Glomerular visceral epithelial cell (primary cell): ENCODE measurements around the gene TMEM39B.
"Not testable (repeated sequence)": the region's sequence is repeated elsewhere in the genome, so short reads cannot be mapped to it uniquely, and the experiment has no call there.

Source experiments
- DNase-seq: peaks from one replicate; pipeline ENCODE4 v3.0.0-alpha.2; 2016; ENCODE audit errors: extremely low spot score

Gene TMEM39B

DNA sequence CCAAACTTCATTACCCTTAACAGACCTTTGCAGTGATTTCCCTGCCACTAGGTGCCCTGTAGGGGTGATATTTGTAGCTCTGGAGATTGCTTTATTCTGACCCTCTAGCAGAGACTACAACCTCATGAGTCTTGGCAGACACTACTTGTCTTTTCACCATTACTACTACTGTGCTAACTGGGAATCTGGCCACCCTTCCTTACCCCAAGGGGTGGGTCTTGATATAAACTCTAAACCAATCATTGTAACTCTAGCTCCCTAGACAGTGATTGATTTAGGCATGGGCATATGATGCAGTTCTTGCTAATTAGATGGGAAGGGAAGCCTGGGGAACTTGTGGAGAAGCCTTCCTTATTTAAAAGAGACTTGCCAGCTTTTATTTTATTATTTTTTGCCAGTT is 39.0 kb downstream of the TMEM39B start:
- DNase-seq: no peak

DNA sequence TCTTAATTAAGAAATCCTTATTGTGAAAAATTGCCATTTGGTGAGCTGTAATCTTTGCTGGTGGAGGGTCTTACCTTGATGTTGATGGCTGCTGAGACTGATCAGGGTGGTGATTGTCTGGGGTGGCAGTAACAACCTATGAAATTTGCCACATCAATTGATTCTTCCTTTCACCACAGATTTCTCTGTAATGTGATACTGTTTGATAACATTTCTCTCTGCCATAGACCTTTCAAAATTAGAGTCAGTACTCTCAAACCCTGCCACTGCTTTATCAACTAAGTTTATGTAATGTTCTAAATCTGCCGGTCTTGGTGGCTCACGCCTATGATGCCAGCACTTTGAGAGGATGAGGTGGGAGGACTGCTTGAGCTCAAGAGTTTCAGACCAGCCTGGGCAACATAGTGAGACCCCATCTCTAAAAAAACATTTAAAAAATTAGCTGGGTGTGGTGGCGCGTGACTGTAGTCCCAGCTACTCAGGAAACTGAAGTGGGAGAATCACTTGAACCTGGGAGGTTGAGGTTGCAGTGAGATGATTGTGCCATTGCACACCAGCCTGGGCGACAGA is 40.2 kb downstream of the TMEM39B start:
- no peak for DNase-seq

- DNase-seq: not testable (repeated sequence)
These were observed 40.7 kb downstream of the TMEM39B start for GRCh38 chr1:32113436-32113835.

DNA sequence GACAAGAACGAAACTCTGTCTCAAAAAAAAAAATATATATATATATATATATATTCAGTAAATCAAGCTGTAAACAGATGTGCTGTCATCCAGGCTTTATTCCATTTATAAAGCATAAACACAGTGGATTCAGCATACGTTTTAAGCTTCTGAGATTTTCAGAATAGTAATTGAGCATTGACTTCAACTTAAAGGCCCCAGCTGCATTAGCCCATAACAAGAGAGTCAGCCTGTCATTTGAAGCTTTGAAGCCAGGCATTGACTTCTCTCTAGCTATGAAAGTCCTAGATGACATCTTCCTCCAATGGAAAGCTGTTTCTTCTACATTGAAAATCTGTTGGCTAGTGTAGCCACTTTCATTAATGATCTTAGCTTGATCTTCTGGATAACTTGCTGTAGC is 41.7 kb downstream of the TMEM39B start:
- DNase-seq: no peak

DNA sequence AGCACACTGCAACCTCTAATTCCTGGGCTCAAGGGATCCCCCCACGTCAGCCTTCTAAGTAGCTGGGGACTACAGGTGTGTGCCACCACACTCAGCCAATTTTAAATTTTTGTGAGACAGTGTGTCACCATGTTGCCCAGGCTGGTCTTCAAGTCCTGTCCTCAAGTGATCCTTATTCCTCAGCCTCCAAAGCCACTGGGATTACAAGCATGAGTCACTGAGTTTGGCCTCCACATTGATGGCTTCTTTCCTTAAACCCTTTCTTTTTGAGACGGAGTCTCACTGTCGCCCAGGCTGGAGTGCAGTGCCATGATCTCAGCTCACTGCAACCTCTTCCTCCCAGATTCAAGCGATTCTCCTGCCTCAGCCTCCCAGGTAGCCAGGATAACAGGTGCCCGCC is 42.8 kb downstream of the TMEM39B start:
- DNase-seq: no peak

DNA sequence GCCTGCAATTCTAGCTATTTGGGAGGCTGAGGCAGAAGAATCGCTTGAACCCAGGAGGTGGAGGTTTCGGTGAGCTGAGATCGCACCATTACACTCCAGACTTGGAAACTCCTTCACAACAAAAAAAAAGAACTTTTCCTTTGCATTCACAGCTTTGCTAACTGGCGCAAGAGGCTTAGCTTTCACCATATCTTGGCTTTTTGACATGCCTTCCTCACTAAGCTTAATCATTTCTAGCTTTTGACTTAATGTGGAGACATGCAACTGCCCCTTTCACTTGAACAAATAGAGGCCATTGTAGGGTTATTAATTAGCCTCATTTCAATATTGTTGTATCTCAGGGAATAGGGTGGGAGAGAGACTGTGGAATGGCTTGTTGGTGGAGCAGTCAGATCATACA is 43.8 kb downstream of the TMEM39B start:
- DNase-seq: no peak

DNA sequence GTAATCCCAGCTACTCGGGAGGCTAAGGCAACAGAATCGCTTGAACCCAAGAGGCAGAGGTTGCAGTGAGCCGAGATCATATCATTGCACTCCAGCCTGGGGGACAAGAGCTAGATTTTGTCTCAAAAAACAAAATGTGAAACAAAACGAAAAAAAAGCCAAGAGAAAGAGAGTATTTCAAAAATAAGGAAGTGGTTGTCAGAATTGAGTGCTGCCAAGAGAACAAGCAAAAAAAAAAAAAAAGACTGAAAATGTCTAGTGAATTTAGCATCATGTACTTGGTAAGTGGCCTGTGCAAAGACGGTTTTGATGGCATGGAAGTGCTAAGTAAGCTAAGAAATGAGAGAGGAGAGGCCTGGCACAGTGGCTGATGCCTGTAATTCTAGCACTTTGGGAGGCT is 49.4 kb downstream of the TMEM39B start:
- DNase-seq: no peak

- not testable (repeated sequence) for DNase-seq
These were observed 50.6 kb downstream of the TMEM39B start for GRCh38 chr1:32123361-32123760.

GRCh38 chr1:32125313-32125712 is 52.6 kb downstream of the TMEM39B start:
- no peak for DNase-seq

DNA sequence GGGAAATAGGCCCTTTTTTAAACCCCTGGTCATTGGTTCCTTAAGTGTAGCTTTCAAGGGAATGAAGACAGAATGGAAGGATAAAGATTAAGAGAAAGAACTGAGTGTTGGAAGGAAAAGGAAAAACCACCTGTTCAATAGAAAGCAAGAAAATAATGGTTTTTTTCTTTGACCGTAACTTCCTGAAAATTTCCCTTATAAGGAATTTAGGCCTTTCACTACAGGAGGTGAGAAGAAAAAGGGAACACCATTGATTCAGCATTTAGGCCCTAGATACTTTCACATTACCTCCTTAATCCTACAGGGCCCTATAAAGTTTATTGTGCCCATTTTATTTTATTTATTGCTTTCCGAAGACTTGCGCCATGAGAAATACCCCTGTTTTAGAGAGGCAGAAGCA is 54.0 kb downstream of the TMEM39B start:
- DNase-seq: no peak

- DNase-seq: no peak
These were observed 54.9 kb downstream of the TMEM39B start for GRCh38 chr1:32127409-32128198.

DNA sequence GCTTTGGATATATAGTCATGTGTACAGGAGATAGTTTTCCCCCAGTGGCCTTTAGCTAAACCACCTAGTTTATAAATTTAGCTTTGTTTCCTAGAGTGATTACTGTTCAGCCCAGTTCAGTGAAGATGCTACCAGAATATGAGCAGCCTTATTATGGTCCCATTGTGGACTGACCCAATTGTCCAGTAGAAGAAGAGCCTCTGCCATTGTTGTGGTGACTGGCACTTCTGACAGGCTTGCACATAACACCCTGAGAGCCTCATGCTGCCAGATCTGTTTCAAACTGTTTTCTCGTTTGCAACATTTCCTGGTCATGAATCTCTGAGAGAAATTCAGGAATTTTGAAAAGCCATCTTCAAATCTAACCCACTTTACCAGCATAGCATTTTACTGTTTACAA is 55.7 kb downstream of the TMEM39B start:
- no peak for DNase-seq

DNA sequence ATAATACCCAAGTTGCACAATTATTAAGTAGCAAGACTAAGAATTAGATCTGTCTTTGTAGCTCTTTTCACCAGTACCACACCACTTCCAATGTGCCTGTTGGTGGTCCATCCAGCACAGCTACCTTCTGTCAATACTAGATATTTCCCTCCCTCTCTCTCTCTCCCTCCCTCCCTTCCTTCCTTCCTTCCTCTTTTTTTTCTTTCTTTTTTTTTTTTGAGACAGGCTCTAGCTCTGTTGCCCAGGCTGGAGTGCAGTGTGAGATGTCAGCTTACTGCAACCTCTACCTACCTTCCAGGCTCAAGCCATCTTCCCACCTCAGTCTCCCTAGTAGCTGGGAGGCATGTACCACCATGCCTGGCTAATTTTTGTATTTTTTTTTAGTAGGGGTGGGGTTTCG is 56.2 kb downstream of the TMEM39B start:
- DNase-seq: no peak

DNA sequence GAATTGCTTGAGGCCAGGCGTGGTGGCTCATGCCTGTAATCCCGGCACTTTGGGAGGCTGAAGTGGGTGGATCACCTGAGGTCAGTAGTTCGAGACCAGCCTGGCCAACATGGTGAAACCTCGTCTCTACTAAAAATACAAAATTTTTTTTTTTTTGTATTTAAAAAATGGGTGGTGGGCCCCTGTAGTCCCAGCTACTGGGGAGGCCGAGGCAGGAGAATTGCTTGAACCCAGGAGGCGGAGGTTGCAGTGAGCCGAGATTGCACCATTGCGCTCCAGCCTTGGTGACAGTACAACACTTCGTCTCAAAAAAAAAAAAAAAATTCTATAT is 61.2 kb downstream of the TMEM39B start:
- DNase-seq: not testable (repeated sequence)

- no peak for DNase-seq
These were observed 64.4 kb downstream of the TMEM39B start for GRCh38 chr1:32137111-32137510.

GRCh38 chr1:32138965-32139364 is 66.2 kb downstream of the TMEM39B start:
- DNase-seq: peak; percentile 25

DNA sequence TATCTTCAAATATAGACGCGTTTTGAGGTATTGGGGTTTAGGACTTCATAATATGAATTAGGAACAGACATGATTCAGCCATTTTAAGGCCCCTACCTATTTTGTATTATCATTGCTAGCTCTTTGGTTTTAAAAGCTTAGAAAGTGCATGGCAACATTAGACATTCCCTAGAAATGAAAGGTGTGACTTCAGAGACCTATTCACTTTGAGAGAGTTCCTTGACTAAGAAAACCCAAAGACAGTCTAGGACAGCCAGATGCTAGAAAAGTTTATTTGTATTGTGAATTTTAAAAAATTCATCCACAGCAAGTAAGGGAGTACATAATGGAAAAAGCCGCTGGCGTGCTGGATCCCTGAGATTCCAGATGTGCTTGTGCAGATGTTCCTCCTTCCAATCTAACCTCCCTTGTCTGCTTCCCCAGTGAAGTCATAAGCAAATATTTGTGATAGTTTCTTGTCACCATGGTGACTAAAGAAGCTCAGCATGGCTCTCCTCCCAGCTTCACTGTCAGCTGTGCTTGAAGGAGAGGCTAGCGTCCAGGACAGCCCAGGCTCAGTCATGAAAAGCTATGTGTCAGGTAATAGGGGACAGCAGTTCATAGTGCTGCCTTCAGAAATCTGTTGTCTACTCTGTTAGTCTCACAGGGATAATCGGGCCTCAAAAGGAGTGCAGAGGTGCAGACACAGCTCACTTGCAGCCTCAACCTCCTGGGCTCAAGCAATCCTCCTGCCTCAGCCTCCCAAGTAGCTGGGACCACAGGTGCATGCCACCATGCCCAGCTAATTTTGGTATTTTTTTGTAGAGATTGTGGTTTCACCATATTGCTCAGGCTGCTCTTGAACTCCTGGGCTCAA is 69.9 kb downstream of the TMEM39B start:
- peak; percentile 52 for DNase-seq

GRCh38 chr1:32143302-32143695 is 70.6 kb downstream of the TMEM39B start:
- DNase-seq: not testable (repeated sequence)

DNA sequence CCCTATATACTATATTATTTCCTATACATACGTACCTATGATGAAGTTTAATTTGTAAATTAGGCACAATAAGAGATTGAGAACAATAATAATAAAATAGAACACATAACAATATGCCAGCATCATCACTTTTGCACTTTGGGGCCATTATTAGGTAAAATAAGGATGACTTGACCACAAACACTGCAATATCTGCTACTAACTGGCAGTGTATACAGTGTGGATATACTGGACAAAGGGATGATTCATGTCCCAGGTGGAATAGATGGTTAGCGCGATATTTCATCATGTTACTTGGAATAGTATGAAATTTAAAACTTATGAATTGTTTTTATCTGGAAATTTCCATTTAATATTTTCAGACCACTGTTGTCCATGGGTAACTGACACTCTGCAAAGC is 71.3 kb downstream of the TMEM39B start:
- no peak for DNase-seq

GRCh38 chr1:32147799-32148198 is 75.1 kb downstream of the TMEM39B start:
- not testable (repeated sequence) for DNase-seq

DNA sequence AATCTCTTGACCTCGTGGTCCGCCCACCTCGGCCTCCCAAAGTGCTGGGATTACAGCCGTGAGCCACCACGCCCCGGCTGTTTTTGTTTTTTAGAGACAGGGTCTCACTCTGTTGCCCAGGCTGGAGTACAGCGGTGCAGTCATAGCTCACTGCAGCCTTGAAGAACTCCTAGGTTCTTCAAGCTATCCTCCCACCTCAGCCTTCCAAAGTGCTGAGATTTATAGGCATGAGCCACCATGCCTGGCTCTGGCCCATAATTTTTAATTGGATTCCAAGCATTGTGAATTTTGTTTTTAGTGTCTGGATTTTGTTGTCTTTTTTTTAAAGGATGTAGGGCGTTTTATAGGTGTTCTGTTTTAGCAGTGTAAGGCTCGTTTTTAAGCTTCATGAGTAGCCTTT is 78.1 kb downstream of the TMEM39B start:
- no peak for DNase-seq

GRCh38 chr1:32151319-32151787 is 78.6 kb downstream of the TMEM39B start:
- peak; percentile 45 for DNase-seq
